Prostate gland (tissue), 2 donors: ENCODE results near the gene TFG.

Experiments used
- POLR2AphosphoS5 ChIP-seq: sonication (generic); formaldehyde crosslinking; IDR thresholded peaks from one replicate; pipeline ENCODE4 v1.6.1; 2017; ENCODE audit warnings: antibody characterized with exemption
- TF ChIP-seq, protein P1 (sequence below), 4 experiments: fragments of 200-600 bp in 2 of 4; fragments of 450-650 bp in 2 of 4; sonication (generic) in 2 of 4; IDR thresholded peaks; 1 replicate in 3 of 4; 2 replicates in 1 of 4; pipeline ENCODE4 v1.5.1; 2016 to 2019; ENCODE audit warnings: antibody characterized with exemption in 4 of 4, mild to moderate bottlenecking in 2 of 4, moderate library complexity in 2 of 4

DNA sequence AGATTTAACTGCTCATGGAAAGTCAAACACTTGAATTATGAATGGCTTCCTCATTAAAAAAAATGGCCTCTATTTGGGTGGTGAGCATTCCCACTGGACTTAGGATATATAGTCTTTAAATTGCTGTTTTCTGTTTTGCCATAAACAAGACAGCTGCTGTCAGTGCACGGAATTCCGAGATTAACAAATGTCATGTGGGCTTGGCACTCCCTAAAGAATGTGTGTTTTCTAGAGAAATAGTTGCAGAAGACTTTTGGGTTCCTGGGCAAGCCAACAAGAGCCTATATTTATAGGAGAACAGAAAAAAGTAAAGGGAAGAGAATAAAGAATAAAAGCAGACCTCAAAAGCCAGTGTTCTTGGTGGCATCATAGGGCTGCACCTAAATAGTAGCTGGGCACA is 13.6 kb upstream of the TFG start:
- TF ChIP-seq POLR2AphosphoS5, result no peak
- TF ChIP-seq, protein P1, sequence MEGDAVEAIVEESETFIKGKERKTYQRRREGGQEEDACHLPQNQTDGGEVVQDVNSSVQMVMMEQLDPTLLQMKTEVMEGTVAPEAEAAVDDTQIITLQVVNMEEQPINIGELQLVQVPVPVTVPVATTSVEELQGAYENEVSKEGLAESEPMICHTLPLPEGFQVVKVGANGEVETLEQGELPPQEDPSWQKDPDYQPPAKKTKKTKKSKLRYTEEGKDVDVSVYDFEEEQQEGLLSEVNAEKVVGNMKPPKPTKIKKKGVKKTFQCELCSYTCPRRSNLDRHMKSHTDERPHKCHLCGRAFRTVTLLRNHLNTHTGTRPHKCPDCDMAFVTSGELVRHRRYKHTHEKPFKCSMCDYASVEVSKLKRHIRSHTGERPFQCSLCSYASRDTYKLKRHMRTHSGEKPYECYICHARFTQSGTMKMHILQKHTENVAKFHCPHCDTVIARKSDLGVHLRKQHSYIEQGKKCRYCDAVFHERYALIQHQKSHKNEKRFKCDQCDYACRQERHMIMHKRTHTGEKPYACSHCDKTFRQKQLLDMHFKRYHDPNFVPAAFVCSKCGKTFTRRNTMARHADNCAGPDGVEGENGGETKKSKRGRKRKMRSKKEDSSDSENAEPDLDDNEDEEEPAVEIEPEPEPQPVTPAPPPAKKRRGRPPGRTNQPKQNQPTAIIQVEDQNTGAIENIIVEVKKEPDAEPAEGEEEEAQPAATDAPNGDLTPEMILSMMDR (IDR thresholded peaks at IDR 0.05), result no peak
